ENCODE results near the gene INHBA. TPM values are rescaled to one million over a fixed set of nuclear protein-coding genes. Genes with fewer than 3 reads are reported as not detected.

INHBA gene
- total RNA-seq, 4 donors from 2014 or later = 5.4 to 18.4 (median 10.8) TPM

DNA sequence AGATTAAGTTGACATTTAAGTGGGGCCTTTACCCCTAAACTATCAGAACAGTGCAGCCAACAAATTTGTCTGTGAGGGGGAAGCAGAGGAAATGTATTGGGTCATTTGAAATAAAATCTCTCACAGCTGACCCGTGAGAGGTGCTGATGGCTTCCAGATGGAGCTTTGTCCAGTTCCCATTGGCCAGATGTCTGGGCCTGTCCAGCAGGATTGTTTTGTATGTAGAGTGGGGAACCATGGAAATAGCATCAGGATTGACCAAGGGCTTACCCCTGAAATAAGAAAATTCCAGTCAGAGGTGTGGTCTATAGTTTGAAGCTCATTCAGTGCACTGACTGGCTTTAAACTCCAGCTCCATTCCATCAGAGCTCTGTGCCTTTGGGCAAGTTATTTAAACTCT is 50.6 kb downstream of the INHBA start:
- no peaks in the 10 kb centered on the region for H3K4me1 ChIP-seq
- no peak overlapping the region for H3K4me3 ChIP-seq
- no peak for TF ChIP-seq POLR2A (IDR thresholded peaks at IDR 0.05)
- no peaks in the 10 kb centered on the region for H3K36me3 ChIP-seq
- H3K27ac ChIP-seq = no peak overlapping the region
- no peaks in the 10 kb centered on the region for H3K9me3 ChIP-seq
- intact Hi-C loops (cut with DNase I; ENCODE audit: low total_unique reads) = no loop called here
- DNase-seq = no peak
- H3K27me3 ChIP-seq = no peaks in the 10 kb centered on the region

DNA sequence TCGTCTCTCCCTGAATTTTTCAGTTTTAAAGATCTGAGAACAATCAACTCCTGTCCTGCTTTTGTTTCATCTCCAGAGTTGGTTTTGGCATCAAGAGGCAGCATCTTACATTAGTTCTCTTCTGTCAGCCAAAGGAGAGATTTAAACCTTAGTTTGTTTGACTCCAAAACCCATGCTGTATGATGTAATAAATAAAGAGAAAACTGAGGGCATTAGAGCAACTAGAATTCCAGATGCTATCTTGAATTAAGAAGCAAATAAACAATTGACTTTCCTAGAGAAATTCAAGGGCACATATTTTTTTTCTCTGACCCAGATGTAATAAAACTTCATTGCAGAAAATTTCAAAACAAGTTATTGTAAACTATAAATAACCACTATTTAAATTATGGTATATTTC is 54.4 kb downstream of the INHBA start:
- H3K9me3 ChIP-seq = no peaks in the 10 kb centered on the region
- no peaks in the 10 kb centered on the region for H3K27me3 ChIP-seq
- TF ChIP-seq, protein P1, sequence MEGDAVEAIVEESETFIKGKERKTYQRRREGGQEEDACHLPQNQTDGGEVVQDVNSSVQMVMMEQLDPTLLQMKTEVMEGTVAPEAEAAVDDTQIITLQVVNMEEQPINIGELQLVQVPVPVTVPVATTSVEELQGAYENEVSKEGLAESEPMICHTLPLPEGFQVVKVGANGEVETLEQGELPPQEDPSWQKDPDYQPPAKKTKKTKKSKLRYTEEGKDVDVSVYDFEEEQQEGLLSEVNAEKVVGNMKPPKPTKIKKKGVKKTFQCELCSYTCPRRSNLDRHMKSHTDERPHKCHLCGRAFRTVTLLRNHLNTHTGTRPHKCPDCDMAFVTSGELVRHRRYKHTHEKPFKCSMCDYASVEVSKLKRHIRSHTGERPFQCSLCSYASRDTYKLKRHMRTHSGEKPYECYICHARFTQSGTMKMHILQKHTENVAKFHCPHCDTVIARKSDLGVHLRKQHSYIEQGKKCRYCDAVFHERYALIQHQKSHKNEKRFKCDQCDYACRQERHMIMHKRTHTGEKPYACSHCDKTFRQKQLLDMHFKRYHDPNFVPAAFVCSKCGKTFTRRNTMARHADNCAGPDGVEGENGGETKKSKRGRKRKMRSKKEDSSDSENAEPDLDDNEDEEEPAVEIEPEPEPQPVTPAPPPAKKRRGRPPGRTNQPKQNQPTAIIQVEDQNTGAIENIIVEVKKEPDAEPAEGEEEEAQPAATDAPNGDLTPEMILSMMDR (IDR thresholded peaks at IDR 0.05) = no peak
- TF ChIP-seq POLR2A (IDR thresholded peaks at IDR 0.05) = no peak
- DNase-seq = no peak
- H3K27ac ChIP-seq = no peak overlapping the region
- H3K4me3 ChIP-seq = no peak overlapping the region
- no peaks in the 10 kb centered on the region for H3K36me3 ChIP-seq
- intact Hi-C loops (cut with DNase I; ENCODE audit: low total_unique reads) = no loop called here
- H3K4me1 ChIP-seq = no peaks in the 10 kb centered on the region

DNA sequence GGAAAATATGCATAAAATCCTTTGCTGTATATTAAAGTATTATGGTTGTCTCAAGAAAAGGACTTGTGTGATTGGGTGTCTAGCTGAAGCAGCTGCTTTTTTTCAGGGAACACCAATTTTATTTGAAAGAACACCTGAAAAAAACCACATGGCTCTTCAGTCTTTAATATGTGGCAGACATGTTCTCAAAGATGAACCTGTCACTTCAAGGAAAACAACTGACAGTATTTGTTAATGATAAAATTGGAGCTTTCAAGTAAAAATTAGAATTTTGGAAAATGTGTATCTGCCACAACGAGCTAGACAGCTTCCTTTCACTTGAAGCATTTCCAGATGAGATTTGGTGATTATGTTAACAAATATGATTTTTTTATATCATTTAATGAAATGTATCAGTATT is 59.3 kb downstream of the INHBA start:
- DNase-seq = no peak
- no peak for TF ChIP-seq POLR2A (IDR thresholded peaks at IDR 0.05)
- TF ChIP-seq, protein P1 (IDR thresholded peaks at IDR 0.05) = no peak
- no peaks in the 10 kb centered on the region for H3K27me3 ChIP-seq
- no peaks in the 10 kb centered on the region for H3K9me3 ChIP-seq
- intact Hi-C loops (cut with DNase I; ENCODE audit: low total_unique reads) = no loop called here
- H3K4me3 ChIP-seq = no peak overlapping the region
- no peaks in the 10 kb centered on the region for H3K4me1 ChIP-seq
- H3K27ac ChIP-seq = no peak overlapping the region
- H3K36me3 ChIP-seq = no peaks in the 10 kb centered on the region

DNA sequence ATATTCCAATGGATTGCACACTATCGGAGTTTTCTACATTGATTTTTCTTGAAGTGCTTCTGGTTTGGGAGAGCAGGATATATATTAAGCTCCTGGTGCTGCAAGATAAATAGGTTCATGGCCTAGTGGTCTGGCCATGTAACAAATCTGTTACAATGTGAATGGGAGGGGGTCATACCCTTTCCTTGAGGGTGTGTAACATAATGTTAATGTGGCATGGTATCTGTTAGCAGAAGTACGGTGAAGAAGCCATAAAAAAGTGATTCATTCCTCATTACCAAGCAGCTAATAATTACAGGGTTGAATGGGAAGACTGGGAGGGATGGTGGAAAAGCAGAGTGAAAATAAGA is 61.2 kb downstream of the INHBA start:
- H3K36me3 ChIP-seq = no peaks in the 10 kb centered on the region
- intact Hi-C loops (cut with DNase I; ENCODE audit: low total_unique reads) = no loop called here

DNA sequence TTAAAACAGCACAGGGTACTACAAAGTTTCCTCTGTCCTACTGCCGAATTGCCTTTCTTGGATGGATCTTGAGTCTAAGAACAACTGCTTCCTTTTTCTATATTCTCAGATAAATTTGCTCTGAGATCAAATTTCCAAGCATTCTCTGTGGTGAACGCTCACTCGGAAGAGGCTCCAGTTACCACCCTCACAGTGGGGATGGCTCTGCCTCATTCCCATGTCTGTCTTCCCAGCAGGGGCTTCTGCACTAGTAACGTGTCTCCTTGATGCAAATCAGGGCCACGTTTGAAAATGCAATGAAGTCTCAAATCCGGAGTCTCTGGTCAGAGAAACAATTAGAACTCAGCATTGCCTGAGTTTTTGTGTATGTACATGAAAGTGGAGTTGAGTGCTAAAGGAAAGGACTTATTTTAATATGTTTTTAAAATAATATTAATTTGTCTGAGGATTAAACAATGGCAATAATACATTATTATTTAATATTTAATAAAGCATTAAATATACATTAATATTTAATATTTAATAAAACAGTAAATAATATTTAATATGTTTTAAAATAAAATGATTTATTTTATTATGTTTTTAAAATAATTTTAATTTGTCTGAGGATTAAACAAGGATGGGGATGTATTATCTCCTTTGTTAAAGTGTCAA is 61.8 kb downstream of the INHBA start:
- H3K27ac ChIP-seq = no peak overlapping the region
- TF ChIP-seq POLR2A (IDR thresholded peaks at IDR 0.05) = no peak
- TF ChIP-seq, protein P1 (IDR thresholded peaks at IDR 0.05) = no peak
- intact Hi-C loops (cut with DNase I; ENCODE audit: low total_unique reads) = no loop called here
- H3K9me3 ChIP-seq = no peaks in the 10 kb centered on the region
- H3K27me3 ChIP-seq = no peaks in the 10 kb centered on the region
- no peaks in the 10 kb centered on the region for H3K36me3 ChIP-seq
- no peak overlapping the region for H3K4me3 ChIP-seq
- DNase-seq = no peak
- no peaks in the 10 kb centered on the region for H3K4me1 ChIP-seq

More for the DNA sequence above, 61.2 kb downstream of the INHBA start:
- Histone ChIP-seq H3K4me3 (no peak overlapping the region), H3K27ac (no peak overlapping the region), H3K27me3 (no peaks in the 10 kb centered on the region), H3K4me1 (no peaks in the 10 kb centered on the region), H3K9me3 (no peaks in the 10 kb centered on the region)
- TF ChIP-seq, protein P1 (IDR thresholded peaks at IDR 0.05) = no peak
- no peak for TF ChIP-seq POLR2A (IDR thresholded peaks at IDR 0.05)
- DNase-seq = no peak

DNA sequence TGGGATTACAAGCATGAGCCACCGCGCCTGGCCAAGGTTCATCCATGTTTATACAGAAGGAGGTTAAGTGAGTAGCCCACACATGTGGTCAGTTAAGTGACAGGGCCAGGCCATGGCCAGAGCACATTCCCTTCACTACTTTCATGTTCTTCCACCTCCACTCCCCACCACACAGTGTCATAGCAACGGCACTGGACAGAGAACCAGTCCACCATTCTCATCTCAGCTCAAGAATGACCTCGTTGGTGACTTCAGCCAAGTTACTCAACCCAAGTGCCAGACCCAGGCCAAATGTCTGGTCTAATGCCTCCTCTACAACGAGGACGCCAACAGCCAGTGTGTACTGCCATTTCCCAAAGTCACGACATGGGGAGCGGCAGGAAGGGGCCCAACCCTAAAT is 62.4 kb downstream of the INHBA start:
- no peak for TF ChIP-seq POLR2A (IDR thresholded peaks at IDR 0.05)
- TF ChIP-seq, protein P1 (IDR thresholded peaks at IDR 0.05) = no peak
- no peak overlapping the region for H3K27ac ChIP-seq
- H3K4me1 ChIP-seq = no peaks in the 10 kb centered on the region
- H3K27me3 ChIP-seq = no peaks in the 10 kb centered on the region
- no peak for DNase-seq
- H3K4me3 ChIP-seq = no peak overlapping the region
- no peaks in the 10 kb centered on the region for H3K36me3 ChIP-seq
- intact Hi-C loops (cut with DNase I; ENCODE audit: low total_unique reads) = no loop called here
- no peaks in the 10 kb centered on the region for H3K9me3 ChIP-seq
